GM19324 (cell line): ENCODE data around the gene GPR39.

ENCODE experiments used
- ATAC-seq: cut with Tn5 transposase; IDR thresholded peaks from one replicate; pipeline ENCODE4 v1.9.1; 2021; ENCODE audit warnings: mild to moderate bottlenecking, moderate library complexity; ENCODE audit not compliant: unreplicated experiment, low FRiP score

Gene GPR39

DNA sequence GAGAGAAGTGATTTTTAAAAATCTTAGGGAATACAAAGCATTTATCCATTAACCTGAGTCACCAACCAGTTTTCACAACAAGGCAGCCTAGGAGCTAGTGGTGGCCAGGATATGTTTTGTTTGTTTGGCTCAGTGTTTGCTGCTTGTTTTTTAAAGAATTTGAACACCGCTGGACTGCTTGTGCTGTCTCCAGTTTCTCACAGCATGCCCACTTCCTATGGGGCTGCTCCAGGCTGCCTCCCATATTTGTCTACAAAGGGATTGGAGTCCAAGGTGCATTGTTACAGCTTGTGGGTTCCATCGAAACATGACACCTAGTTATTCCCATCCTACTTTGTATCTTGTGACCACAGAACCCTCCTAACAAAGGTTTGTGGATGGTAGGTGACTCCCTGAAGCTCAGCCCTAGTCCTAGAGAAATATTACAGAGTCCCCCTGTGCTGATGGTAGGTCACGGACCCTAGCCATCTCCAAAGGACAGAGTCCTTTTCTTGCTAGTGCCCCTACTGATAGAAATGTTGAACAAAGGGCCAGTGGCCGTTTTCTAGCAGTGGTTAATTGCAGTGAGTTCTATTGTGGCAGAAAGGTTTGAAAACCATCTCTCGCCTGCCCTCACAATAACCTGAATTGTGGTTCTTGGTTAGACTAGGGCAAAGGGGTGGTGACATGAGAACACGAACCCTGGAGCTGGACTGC is 23.2 kb downstream of the GPR39 start:
- no peak for ATAC-seq

DNA sequence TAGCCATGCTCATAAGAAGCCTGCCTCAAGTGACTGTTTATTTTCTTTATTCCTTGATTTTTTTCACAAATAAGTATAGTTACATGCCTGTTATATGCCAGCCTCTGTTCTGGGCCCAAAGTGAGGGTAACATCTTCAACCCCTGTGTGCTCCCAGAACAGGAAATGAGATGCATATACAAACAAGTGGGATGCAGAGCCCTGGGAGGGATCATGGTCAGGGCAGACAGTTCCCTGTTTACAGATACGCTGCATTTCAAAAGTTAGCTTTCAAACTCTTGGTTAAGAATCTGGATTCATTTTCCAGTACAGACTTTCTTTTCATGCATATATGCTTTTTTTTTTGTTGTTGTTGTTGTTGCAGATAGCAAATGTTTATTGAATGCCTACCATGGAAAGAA is 24.4 kb downstream of the GPR39 start:
- no peak for ATAC-seq

DNA sequence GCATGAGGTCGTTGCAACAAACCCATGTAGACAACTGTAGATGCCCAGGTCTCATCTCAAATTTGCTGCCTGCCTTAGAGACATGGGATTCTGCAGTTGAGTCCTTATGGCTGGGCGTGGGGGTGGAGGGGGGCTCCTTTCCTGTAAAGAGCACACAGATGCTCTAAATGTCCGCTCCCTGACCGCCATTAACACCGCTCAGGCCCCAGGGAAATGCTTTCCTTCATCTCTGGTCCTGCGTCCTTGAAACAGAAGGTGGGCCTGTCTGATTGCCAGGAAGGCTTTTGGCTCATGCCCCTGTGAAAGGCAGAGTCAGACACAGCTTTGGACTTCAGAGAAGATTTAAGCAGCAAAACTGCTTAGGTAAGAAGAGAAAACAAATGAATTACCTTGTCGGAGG is 25.7 kb downstream of the GPR39 start:
- ATAC-seq, result no peak

DNA sequence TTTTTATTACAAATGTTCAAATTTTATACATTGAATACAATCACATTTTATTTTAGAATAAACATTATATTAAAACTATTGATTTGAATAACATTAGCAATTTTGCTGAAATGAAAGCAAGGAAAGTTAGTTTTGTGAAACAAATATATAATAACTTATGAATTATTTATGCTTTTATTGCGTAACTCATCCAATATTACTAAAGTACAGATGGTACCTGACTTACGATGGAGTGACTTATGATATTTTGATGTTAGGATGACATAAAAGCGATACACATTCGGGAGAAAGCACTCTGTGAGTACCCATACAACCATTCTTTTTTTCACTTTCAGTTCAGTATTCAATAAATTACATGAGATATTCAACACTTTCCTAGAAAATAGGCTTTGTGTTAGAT is 26.5 kb downstream of the GPR39 start:
- no peak for ATAC-seq

DNA sequence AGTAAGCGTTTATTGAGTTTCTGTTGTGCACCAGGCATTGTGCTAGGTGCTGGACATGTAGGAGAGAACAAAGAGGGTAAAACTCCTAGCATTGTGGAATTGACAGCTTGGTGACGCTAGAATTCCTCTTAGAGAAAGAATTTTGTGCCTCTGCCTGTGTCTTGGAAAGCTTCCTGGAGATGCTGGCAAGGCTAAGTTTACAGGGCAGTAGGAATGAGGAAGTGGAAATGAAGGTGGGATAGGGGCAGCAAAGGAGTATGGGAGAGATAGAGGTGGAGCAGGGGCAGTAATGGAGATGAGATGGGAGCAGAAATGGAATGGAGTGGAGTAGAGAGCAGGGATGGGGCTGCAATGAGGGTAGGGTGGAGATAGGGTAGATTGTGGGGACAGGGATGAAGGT is 29.8 kb downstream of the GPR39 start:
- no peak for ATAC-seq

DNA sequence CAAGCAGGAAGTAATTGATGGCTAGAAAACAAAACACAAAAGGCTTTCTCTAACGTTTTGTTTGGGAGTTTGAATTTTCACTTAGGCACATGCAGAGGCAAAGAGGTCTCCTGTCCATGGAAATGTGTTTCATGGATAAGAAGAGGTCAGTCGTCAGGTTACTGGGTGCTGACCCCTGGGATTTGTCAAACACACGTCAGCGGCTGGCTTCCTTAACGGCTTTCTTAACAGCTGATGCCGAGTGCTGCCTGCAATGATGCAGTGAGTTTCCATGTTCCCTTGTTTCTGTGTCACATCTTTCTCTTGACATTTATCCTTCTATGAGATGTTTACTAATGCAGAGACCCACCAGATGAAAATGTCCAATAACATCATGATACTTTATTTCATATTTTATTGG is 31.7 kb downstream of the GPR39 start:
- no peak for ATAC-seq

DNA sequence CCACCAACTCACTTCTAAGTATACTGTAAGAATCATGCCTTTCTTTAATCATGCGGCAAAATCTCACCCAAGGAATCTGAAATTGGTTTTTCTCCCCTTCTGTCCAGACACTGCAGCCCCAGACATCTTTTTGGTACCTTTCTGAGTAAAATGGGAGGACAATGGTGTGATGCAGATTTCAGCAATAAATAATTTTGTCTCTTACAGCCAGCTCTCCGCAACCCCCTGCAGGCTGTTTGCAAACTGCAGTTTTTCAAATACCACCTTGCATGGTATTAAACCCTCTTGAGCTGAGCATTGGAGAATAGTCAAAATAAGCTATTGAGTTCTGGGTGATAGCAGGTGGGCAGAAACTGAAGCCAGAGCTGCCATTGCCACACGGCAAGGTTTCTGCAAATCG is 32.2 kb downstream of the GPR39 start:
- no peak for ATAC-seq

DNA sequence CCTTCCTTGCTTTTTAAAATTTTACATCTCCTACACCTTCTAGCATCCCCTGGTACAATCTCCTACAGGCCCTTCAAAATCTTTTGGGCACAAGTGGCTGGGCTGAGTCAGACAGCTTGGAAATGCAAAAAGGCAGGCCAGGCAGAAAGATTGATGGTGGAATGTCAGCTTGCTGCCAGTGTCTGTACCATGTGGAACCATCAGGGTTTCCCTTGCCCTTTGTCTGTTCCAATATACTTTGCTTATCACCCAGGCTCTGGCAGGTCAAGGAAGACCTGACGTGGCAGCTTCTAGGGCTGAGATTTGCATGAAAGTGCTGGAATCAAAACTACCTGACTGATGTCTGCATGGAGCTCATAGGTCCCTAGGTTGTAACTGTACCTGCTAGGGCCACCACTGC is 33.3 kb downstream of the GPR39 start:
- no peak for ATAC-seq

DNA sequence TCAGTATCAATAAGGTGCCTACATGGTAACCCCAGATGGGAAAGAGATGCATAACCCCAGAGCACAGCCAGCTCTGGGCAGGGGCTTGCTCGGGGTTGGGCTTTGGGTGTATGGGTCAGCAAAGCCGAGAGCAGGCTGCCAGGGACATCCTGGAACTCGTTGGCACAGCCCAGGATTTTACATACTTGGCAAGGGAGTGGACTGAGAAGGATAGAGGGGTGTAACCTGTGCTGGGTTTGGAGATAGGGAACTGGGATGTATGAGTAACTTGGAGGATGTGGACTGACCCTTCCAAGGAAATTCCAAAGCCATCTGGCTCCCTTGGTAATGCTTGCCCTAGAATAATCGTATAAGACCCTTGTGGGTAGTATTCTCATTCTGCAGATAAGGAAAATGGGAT is 44.2 kb downstream of the GPR39 start:
- ATAC-seq, result no peak

DNA sequence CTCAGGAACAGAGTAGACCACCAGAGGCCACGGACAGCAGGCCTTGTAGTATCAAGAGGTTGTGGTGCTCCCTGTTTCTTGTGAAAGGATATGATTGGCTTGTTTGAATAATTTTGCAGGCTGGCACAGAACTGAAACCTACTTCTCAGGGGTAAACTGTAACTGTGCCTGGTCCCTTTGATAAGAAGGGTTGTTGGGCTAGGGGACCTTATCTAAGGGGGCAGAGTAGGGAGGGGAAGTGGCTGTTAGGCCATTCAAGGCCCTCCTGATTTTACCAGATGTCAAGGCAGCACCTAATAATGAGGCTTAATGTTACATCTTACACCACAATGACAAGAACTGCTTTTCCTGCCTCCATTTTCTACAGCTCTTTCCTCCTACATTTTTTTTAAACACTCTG is 45.6 kb downstream of the GPR39 start:
- no peak for ATAC-seq

DNA sequence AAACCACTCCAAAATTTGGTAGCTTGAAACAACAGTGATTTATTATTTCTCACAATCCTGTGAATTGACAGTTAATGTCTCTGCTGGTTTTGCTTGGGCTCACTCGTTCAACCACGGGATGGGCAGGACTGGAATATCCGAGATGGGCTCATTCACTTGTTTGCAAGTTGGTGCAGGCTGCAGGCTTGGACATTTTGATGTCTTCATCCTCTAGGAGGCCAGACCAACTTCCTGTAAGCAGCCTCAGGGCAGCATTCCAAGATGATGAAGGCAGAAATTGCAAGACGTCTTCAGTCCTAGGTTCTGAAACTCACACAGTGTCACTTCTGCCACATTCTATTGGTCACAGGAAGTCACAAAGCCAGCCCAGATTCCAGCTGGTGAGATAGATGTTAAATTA is 47.1 kb downstream of the GPR39 start:
- ATAC-seq, result no peak

DNA sequence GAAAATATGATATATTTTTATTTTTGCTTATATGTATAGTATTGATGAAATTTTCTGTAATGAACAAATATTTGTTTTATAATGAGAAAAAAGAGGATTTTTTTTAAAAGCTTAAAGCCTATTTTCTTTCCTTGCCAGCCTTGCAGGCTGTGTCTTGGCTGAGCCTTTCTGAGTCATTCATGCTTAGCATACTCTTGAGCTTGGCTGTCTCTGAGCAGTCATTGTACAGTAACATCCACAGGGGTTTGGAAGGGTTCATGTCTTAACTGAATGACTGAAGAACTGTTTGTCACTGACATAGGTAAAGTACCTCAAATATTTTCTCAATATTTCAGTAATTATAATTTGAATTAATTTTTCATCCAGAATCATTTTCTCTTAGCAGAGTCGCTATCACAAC is 49.3 kb downstream of the GPR39 start:
- no peak for ATAC-seq

DNA sequence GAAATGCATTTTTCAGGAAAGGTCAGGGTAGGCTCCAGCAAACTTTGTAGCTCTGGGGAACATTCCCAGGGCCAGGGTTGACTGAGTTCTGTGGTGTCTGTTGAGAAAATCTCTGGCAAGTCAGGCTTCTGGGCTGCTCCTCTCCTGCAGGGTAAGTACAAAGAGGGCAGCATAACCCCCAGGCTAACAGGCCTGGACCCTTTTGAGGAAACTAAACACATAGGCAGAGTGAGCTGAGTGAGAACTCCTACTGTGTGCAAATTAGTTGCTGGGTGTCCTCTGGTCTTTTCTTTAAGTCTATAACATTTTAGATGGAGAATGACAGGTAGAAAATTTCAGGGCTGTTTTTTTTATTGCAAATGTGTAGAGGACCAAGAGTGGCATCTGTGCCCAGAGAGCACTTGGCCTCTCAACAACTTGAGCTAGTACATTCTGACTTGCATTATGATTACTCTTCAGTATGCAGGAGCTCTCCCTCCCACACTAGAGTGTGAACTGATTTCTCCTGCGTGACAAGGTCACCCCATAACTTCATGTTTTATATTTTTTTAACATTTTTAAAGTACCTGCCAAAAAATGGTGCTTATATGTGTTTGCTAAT is 49.9 kb downstream of the GPR39 start:
- ATAC-seq, result no peak

DNA sequence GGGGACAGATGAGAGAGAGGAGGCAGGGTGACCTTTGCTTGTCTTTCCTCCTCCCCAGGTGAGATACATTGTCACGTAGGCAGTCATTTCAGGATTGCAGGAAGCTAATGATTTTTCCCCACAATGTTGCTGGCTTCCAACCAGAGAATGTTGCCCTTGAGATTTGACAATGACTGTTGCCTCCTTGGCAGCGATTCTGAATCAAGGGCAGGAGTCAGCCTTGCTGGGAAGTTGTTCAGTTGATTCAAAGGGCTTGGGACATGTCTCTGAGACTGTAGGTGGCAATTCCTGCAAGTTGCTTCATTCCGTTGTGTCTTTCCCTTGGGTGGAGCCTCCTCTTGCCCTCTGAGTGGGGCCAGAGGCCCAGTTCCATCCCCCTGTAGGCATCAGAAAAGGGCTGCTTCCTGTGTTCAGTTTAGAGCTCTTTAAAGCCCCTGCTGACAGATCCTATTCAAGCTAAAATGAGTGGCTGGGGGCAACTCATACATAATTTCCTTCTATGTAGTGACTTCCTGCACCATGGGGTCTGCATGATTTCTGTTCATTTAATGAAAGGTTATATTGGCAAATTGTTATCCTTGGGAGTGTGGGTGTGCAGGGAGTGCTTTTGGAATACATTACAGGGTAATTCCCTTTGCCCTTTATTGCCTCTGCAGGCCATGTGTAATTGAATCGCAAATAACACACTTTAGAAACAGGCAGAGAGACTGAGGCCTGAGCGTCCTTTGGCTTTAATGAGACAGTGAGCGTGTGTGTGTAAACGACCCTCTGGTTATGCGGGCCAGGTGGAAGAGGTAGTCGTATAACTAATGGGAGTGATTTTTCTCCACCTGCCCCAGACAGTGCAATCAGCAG is 52.4 kb downstream of the GPR39 start:
- no peak for ATAC-seq

DNA sequence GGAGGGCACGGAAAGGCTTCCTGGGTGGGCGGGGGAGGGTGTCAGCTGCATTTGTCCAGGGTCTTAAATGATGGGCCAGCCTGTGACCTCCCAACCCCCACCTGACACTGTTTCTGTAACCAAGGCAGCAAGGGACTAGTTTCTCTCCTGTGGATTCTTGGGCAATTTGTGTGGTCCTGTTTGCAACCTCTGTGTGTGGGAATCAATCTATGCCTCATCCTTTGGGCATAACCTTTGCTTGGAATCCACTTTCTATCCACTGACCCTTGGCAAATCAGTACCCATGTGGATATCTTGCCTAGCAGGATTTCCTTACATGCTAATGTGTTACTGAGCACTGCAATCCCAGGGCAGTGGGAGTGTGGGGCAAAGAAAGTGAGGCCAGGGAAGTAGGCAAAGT is 54.1 kb downstream of the GPR39 start:
- no peak for ATAC-seq

DNA sequence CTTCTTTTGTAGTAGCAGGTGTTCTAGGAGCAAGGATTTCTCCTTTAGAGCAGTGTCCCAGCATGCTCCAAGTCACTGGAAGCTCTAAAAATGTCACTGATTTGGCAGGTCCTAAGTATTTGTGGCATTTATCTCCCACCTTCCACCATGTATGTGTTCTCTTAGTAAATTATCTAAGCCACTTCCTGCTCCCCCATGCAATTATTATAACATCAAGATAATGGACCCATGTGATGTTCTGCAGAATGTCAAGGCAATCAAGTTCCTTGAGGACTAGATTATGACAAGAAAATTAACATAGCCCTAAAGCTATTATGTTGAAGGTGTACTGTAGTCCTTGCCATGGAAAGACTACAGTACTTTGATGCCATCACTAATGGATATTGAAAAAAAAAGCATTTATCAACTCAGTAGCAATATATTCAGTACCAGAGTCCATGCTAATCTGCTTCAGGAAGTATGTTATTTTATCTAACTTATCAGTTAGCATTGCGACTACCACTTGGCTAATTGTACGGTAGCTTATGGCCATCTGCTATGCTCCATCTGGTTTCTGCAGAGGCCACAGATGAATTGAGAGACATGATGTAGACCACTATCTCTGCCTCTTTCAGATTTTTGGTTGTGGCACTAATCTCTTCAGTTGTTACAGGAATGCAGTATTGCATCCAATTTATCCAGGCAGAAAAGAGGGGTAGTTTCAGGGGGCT is 56.7 kb downstream of the GPR39 start:
- ATAC-seq, result no peak

DNA sequence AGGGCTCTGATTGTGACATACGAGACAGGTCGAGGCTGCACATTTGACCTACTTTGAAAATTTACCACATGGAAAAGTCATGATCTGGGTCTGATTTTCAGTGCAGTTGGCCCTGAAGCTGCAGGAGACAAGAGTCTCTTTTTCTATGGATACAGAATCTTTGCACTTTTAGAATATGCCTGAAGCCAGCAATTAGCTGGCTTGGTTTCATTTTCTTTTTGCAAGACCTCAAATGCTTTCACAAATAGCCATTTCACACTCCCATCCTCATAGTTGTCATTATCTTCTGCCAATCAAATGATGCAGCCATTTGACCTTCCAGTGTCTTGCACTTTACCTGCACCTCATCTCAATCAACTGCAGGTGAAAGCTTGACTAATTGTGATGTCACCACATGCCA is 59.0 kb downstream of the GPR39 start:
- no peak for ATAC-seq

DNA sequence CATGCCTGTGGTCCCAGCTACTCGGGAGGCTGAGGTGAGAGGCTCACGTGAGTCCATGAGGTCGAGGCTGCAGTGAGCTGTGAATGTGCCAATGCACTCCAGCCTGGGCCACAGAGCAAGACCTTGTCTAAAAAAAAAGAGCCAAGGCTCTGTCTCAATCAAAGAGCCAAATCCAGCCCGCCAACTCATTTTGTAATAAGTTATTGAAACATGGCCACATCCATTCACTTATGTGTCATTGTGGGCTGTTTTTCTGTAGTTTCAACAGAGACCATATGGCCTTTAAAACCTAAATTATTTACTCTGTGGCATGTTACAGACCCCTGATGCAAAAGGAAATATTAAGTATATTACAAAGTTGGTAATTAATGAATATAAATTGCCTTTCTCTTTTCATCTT is 60.8 kb downstream of the GPR39 start:
- ATAC-seq, result no peak

DNA sequence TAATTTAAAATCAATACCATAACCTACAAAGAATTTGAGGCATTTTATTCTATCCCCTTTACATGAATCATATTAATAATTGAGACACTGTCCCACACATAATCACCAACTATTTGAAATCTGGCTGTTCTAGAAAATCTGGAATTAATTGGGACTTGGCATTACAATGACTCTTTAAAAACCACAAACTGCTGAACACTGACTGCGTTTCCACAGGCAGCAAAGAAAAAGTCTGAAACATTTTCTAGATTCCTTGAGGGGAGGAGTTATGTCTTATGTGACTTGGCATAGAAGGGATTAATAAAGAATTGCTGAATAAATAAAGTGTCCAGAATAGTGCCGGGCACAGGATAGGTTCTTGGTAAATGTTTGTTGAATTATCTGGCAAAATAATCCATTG is 61.4 kb downstream of the GPR39 start:
- no peak for ATAC-seq

DNA sequence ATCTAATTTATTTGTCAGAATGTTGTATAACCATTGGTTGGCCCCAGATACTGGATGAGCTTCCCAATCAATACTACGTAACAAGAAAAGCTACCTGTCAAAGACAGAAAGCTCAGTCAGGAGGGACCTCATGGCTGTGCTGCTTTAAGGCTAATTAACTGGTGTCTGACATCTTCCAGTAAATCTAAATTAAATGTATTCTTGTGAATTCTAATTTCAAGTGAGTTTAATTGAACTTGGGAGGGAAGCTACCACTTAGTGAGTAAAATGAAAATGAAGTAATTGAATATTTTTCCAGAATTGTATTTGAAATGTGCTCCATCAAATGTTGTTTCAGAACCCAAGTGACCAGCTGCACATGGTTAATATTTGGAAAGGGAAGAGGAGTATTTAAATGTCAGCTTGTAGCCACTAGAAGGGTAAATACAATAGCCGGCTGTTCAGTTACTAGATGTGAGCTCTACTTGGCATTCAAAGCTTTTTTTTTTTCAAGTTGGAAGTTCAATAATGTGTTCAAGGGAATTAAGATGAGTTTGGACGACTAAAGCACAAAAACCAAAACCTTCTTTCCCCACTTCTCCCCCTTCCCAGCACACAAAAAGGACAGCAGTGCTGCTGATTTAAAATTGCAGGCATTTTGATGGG is 62.0 kb downstream of the GPR39 start:
- ATAC-seq, result no peak

DNA sequence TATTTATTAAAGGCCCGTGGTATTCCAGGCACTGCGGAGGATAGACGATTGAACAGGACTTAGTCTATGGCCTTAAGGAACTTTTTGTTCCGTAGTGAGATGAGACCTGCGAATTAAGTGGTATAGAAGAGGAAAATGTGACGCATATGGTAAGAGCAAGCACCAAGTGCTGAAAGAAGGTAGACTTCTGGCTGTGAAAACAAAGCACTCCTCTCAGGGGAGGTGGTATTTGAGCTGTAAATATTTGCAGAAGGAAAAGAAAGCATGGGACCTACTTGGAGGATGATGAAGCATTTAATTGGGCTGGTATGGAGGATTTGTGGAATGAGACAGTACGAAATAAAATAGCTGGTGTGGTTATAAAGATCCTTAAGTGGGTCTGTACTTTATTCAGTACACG is 62.5 kb downstream of the GPR39 start:
- ATAC-seq, result no peak
